NOMO-1 treated with dmso at 0.1 percent for 144 hours (cell line): ENCODE measurements around the gene MBD6.
"Not testable (repeated sequence)": the region's sequence is repeated elsewhere in the genome, so short reads cannot be mapped to it uniquely, and the experiment has no call there.

Experiments
- DNase-seq: peaks from one replicate; lab custom pipeline; 2025; ENCODE audit not compliant: unreplicated experiment; lab: John Stamatoyannopoulos, UW

MBD6 gene

DNA sequence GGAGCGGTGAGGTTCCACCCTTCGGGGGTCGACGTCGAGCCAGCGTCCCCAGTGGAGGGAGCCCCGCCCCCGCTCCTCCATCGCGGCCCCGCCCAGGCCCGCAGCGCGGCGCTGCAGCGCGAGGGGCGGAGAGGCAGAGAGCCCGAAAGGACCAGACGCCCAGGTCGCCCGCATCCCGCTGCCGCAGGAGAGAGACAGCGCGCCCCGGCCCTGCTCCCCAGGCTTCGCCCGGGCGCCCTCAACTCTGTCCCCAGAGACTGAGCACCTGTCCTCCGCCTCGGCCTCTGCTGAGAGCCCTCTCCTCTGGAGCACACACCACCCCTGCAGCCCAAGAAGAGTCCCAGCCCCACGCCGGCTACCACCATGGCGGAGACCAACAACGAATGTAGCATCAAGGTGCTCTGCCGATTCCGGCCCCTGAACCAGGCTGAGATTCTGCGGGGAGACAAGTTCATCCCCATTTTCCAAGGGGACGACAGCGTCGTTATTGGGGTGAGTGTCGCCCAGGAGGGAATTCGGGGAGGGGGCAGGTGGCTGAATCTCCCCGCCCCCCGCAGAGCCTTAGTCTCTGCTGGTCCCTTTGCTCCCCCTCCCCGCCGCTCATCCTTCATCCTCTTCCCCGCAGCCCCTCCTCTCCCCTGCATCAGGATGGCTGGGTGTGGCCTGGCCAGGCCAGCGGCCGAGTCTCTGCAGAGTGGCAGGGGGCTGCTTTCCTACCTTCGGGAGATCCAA is 27.5 kb downstream of the MBD6 start, which contains the start of gene KIF5A:
TSS of gene KIF5A (plus strand) at position 136 of the 732 bp plus-strand sequence. CDS start at position 364, 228 bp downstream.
- DNase-seq: no peak

DNA sequence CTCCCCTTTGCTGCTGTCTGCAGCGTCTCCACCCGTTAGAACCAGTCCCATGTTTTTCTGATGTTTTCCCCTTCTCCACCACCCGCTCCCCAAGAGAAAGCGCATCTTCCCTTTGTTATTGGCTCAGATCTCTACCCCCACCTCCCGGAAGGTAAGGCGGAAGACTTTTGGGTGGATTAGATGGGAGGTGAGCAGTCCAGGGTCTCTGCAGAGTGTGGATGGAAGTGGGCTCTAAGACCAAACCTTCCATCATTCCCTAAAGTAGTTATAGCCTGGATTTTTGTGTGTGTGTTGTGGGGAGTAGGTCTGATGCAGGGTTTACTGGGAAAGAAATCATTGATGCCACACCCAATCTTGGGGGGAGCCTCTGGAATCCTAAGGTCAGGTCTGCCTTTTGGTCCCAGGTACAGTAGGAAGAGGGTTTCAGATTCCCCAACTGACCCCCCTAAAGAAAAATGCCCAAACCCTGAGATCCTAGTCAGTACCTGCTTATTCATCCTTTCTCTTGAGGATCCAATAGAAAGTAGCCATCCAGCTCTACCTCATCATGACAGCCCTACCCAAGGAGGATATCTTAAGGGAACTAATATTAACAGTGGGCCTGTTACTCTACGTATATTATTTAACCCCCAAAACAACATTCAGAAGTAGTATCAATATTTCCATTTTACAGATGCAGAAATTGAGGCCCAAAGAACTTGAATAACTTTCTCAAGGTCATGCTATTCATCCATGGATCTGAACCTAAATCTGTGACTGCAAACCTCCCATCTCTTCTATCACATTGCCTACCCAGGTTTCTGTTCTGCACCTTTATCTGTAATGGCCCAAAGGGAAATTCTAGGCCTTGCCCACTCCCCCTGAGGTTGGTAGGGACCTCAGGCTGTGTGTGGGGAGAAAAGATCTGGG is 28.3 kb downstream of the MBD6 start:
- DNase-seq: no peak

GRCh38 chr12:57551637-57552305 is 29.1 kb downstream of the MBD6 start:
- DNase-seq: no peak

- DNase-seq: no peak
These were observed 29.7 kb downstream of the MBD6 start for GRCh38 chr12:57552306-57552651.

DNA sequence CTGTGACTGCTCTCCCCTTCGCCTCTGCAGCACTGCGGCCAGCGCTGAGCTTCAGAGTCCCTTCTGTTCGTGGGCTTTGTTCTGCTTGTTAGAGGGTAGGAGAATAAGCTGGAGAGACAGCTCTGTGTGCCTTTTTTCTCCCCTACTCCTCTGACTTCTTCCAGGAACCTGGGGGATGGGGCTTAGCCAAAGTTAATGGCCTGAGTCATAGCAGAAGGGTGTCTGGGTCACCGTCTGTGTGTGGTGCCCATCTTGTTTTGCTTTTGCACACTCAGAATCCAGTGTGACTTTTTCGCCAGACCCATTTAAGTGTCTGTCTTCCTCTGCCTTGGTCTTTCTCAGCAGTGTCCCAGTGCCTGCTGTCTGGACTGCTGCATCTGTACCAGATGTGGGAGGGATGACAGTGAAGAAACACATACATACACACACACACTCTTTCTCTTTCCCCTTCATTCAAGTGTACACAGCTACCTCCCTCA is 30.2 kb downstream of the MBD6 start:
- no peak for DNase-seq

- DNase-seq: no peak
These were observed 30.9 kb downstream of the MBD6 start for GRCh38 chr12:57553343-57554202.

- no peak for DNase-seq
These were observed 31.8 kb downstream of the MBD6 start for GRCh38 chr12:57554453-57554852.

DNA sequence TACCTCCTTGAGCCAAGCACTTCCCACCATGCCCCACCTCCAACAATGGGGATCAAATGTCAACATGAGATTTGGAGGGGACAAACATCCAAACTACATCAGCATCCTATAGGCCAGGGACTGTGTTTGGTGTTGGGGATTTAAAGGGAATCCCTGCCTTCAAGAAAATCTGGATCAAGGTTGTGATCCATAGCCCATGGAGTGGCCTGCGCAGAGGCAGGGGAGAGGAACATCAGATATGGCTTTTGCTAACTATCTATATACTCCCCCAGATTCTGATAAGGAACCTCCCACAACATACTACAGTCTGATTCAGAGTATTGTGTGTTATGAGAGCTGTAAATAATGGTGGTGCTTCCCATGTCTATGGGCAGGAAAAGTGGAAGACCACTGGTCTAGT is 32.3 kb downstream of the MBD6 start:
- DNase-seq: no peak

DNA sequence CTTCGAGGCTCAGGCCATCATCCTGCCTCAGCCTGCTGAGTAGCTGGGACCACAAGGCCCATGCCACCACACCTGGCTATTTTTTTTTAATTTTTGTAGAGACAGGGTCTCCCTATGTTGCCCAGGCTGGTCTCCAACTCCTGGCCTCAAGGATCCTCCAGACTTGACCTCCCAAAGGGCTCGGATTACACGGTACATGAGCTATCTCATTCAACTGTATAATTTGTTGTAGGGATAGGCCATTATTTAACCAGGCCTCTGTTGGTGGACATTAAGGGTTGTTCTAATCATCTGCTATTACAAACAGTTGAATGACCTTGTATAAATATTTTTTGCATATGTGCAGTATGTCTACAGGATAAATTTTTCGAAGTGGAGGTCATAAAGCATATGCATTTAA is 36.2 kb downstream of the MBD6 start:
- no peak for DNase-seq

GRCh38 chr12:57560516-57560915 is 37.9 kb downstream of the MBD6 start:
- no peak for DNase-seq

- not testable (repeated sequence) for DNase-seq
These were observed 38.5 kb downstream of the MBD6 start for GRCh38 chr12:57561117-57561516.

GRCh38 chr12:57563358-57563757 is 40.7 kb downstream of the MBD6 start:
- no peak for DNase-seq

GRCh38 chr12:57564178-57564740 is 41.6 kb downstream of the MBD6 start:
- DNase-seq: no peak

GRCh38 chr12:57568838-57569237 is 46.2 kb downstream of the MBD6 start:
- no peak for DNase-seq

DNA sequence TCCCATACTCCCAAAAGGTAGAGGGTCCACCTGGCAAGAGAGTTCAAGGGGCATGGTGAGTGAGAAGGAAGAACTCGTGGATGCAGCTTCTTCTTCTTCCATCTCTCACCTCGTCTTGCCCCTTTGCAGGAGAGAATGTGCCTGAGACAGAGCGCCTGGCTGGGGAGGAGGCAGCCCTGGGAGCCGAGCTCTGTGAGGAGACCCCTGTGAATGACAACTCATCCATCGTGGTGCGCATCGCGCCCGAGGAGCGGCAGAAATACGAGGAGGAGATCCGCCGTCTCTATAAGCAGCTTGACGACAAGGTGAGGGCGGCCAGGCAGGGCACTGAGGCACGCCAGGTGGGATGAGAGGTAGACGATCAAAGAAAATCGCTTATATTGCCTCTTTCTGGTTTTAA is 47.2 kb downstream of the MBD6 start:
- no peak for DNase-seq

GRCh38 chr12:57570438-57570837 is 47.8 kb downstream of the MBD6 start:
- not testable (repeated sequence) for DNase-seq

DNA sequence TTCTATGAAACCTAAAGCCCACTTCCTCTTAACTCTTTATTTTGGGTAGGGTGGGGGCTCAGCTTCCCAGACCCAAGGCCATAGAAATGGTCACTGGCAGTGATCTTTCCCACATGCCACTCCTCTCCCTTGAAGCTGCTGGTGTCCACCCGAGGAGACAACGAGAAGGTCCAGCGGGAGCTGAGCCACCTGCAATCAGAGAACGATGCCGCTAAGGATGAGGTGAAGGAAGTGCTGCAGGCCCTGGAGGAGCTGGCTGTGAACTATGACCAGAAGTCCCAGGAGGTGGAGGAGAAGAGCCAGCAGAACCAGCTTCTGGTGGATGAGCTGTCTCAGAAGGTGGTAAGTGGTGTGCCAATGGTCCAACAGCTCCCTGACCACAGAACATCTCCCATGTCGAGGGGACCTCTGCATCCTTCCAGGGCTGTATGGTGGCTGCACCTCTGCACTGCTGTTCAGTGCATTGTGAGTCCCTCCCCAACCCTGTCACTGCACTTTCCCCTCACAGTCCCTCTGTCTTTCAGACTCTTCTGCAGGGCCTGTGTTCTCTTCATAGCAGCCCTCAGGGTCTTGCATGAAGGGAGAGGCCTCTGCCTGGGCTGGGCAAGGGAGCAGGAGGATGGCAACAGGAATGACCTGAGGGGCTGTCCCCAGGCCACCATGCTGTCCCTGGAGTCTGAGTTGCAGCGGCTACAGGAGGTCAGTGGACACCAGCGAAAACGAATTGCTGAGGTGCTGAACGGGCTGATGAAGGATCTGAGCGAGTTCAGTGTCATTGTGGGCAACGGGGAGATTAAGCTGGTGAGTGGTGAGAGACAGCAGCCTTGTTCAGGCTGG is 49.5 kb downstream of the MBD6 start:
- DNase-seq: no peak

DNA sequence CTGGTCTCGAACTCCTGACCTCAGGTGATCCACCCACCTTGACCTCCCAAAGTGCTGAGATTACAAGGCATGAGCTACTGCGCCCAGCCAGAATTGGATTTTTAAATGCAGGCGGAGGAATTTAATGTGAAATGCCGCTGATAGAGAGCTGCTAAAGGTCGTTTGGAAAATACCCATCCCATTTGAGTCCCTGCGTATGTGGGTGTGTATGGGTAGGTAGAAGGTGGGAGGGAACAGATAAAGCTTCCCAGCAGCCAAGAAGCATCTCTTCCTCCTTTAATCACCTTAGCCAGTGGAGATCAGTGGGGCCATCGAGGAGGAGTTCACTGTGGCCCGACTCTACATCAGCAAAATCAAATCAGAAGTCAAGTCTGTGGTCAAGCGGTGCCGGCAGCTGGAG is 52.2 kb downstream of the MBD6 start:
- DNase-seq: no peak
